GM12878 (cell line): ENCODE measurements around the gene EPS8. TPM values are rescaled to one million over a fixed set of nuclear protein-coding genes. Genes with fewer than 3 reads are reported as not detected.

Experiments used
- BHLHE40 ChIP-seq, 2 experiments: fragments of 450-650 bp in 1 of 2; IDR thresholded peaks; 2 replicates each; pipeline ENCODE4 v1.6.1; 2011 to 2017; ENCODE audit warnings: low read depth in 2 of 2, borderline replicate concordance in 1 of 2, improper control_type of control experiment in 1 of 2, low read length in 1 of 2, mild to moderate bottlenecking in 1 of 2
- CBX3 ChIP-seq: fragments of 200-600 bp; sonication (generic); IDR thresholded peaks from 2 replicates; pipeline ENCODE4 v1.6.1; 2016; ENCODE audit warnings: low read depth, borderline replicate concordance
- CHD1 ChIP-seq: IDR thresholded peaks from 2 replicates; pipeline ENCODE4 v1.6.1; 2012; ENCODE audit warnings: low read depth, low read length, improper control_type of control experiment
- GABPA ChIP-seq: IDR thresholded peaks from 2 replicates; pipeline ENCODE4 v1.6.1; 2014; ENCODE audit warnings: antibody characterized with exemption, low read depth, mild to moderate bottlenecking, inconsistent platforms
- HDAC6 ChIP-seq: fragments of 200-600 bp; sonication (generic); IDR thresholded peaks from one replicate; pipeline ENCODE4 v1.8.0; 2017; ENCODE audit warnings: antibody characterized with exemption; ENCODE audit not compliant: unreplicated experiment
- IKZF2 ChIP-seq, 2 experiments: fragments of 450-650 bp; IDR thresholded peaks; 2 replicates each; pipeline ENCODE4 v1.6.1; 2017; ENCODE audit warnings: mild to moderate bottlenecking in 2 of 2, moderate library complexity in 2 of 2
- MXI1 ChIP-seq: fragments of 150-350 bp; IDR thresholded peaks from 2 replicates; pipeline ENCODE4 v1.6.1; 2011; ENCODE audit warnings: low read depth, mild to moderate bottlenecking, inconsistent platforms, low read length, improper control_type of control experiment
- NFYB ChIP-seq: IDR thresholded peaks from 2 replicates; pipeline ENCODE4 v1.6.1; 2011; ENCODE audit warnings: low read depth, mild to moderate bottlenecking, low read length, improper control_type of control experiment, moderate library complexity; ENCODE audit not compliant: insufficient read depth
- NR2C1 ChIP-seq: fragments of 450-650 bp; IDR thresholded peaks from 2 replicates; pipeline ENCODE4 v1.6.1; 2017; ENCODE audit warnings: antibody characterized with exemption, mild to moderate bottlenecking, moderate library complexity
- NRF1 ChIP-seq: conservative IDR thresholded peaks from 2 replicates; pipeline ENCODE4 v1.6.1; 2011; ENCODE audit warnings: mild to moderate bottlenecking, low read depth, low read length, improper control_type of control experiment
- PAX8 ChIP-seq: fragments of 450-650 bp; IDR thresholded peaks from 2 replicates; pipeline ENCODE4 v1.6.1; 2017; ENCODE audit warnings: mild to moderate bottlenecking, moderate library complexity
- PRDM15 ChIP-seq: fragments of 450-650 bp; formaldehyde crosslinking; IDR thresholded peaks from 2 replicates; pipeline ENCODE4 v1.4.0; 2020; ENCODE audit warnings: mild to moderate bottlenecking, moderate library complexity
- RAD51 ChIP-seq: fragments of 450-650 bp; IDR thresholded peaks from 2 replicates; pipeline ENCODE4 v1.6.1; 2016; ENCODE audit warnings: moderate library complexity, mild to moderate bottlenecking, inconsistent platforms
- RCOR1 ChIP-seq: conservative IDR thresholded peaks from 2 replicates; pipeline ENCODE4 v1.6.1; 2012; ENCODE audit warnings: low read depth, low read length, improper control_type of control experiment
- RUNX3 ChIP-seq: IDR thresholded peaks from 2 replicates; pipeline ENCODE4 v1.6.1; 2012; ENCODE audit warnings: low read length, inconsistent platforms
- YBX1 ChIP-seq: fragments of 450-650 bp; IDR thresholded peaks from 2 replicates; pipeline ENCODE4 v1.6.1; 2016; ENCODE audit warnings: antibody characterized with exemption
- ZNF592 ChIP-seq: fragments of 450-650 bp; IDR thresholded peaks from 2 replicates; pipeline ENCODE4 v1.6.1; 2017; ENCODE audit warnings: mild to moderate bottlenecking, moderate library complexity
- polyA plus RNA-seq, 11 experiments: library from polyadenylated mRNA; depleted of rRNA in 4 of 11; unstranded in 6 of 11; stranded (reverse) in 5 of 11; fragments of >200 nt; fragmentation: Nextera tagmentation in 4 of 11; fragmentation: Illumina TruSeq in 1 of 11; extraction: Ambion mirVana in 4 of 11; extraction: Trizol in 1 of 11; gene quantifications; 1 replicate in 1 of 11; 2 replicates in 10 of 11; pipeline versions ENCODE4 v1.2.1 to v1.2.3, GENCODE V29; 2011 to 2016; ENCODE audit warnings: inconsistent platforms in 2 of 11, missing spikeins in 2 of 11, low read depth in 1 of 11
- total RNA-seq, 4 experiments: library from RNA; depleted of rRNA in 3 of 4; stranded (reverse); fragments of >200 nt in 3 of 4; fragmentation: Illumina TruSeq in 1 of 4; extraction: Trizol in 1 of 4; gene quantifications; 2 replicates each; pipeline versions ENCODE4 v1.2.1 to v1.2.3, GENCODE V29; 2013 to 2021

Gene EPS8
- total and polyA plus RNA-seq, 10 of the 15 experiments (the other 5 are each of a cell fraction or from before 2014, with no cell fraction given): 1.3 to 127 (median 3.4) TPM

GRCh38 chr12:15789220-15790171, at the start of gene EPS8 (continued):
- peak; percentile 51; the same call in 1 of the 2 replicates for TF ChIP-seq MXI1
- no peak for TF ChIP-seq PAX8
- TF ChIP-seq YBX1: no peak
- no peak for TF ChIP-seq HDAC6
- no peak for TF ChIP-seq GABPA
- no peak for TF ChIP-seq CHD1
- no peak for TF ChIP-seq CBX3
- TF ChIP-seq NRF1: peak; percentile 73
- TF ChIP-seq IKZF2 (IDR thresholded peaks at IDR 0.05): peak; percentile 33 to 76; a peak in 3 of 4 replicates
- TF ChIP-seq RUNX3: peak; percentile 68; the same call in 1 of the 2 replicates
- TF ChIP-seq RCOR1: no peak
- TF ChIP-seq NFYB: no peak
- no peak for TF ChIP-seq PRDM15 (CRISPR knock-in tag)
- no peak for TF ChIP-seq RAD51
- TF ChIP-seq ZNF592: 0 out of 2 replicates have a peak, but pooled peaks have one; percentile 59
- TF ChIP-seq NR2C1: no peak
- peak; percentile 65 to 83; a peak in 3 of 4 replicates for TF ChIP-seq BHLHE40 (IDR thresholded peaks at IDR 0.05; ENCODE audit: borderline replicate concordance in 1 of 2, low read depth in 2 of 2, low read length in 1 of 2)
